NB4 (cell line): ENCODE measurements around the gene ABHD12.

Experiments
- DNase-seq: peaks from one replicate; pipeline ENCODE4 v3.0.0; 2010; ENCODE audit warnings: low read depth
- H3K4me3 ChIP-seq: one replicate; pipeline ENCODE4 v1.5.1; 2011; ENCODE audit warnings: mild to moderate bottlenecking, low read depth, low read length, moderate library complexity
- MYC ChIP-seq: IDR thresholded peaks from 2 replicates; pipeline ENCODE4 v1.6.1; 2011; ENCODE audit warnings: low read depth, low read length
- POLR2A ChIP-seq: IDR thresholded peaks from 2 replicates; pipeline ENCODE4 v1.6.1; 2011; ENCODE audit warnings: mild to moderate bottlenecking; ENCODE audit not compliant: insufficient read length; ENCODE audit errors: extremely low read depth
- TF ChIP-seq, protein P1 (sequence below): IDR thresholded peaks from 2 replicates; pipeline ENCODE4 v1.6.1; 2011; ENCODE audit warnings: low read depth, low read length
- TF ChIP-seq, protein P2 (sequence below): IDR thresholded peaks from one replicate; pipeline ENCODE4 v1.5.1; 2012; ENCODE audit warnings: low read depth, low read length

The ABHD12 gene

DNA sequence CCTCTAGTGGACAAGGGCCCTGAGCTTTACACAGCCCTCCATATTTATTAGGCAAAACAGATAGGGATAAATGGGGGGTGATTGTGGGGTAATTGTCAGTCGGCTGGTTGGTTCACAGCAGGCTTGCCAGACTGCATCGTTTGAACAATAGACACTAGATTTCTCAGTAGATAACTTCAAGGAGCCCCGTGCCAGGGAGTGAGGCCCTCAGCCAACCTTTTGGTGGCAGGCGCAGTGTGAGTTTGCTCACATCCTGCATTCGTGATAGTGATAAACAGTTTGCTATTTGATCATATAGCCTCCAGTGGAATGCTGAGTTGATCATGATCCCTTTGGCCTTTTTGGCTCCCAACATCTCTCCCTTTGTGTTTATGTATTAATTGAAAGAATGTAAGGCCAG is 3.6 kb upstream of the ABHD12 start:
- DNase-seq: no peak
- TF ChIP-seq, protein P1, sequence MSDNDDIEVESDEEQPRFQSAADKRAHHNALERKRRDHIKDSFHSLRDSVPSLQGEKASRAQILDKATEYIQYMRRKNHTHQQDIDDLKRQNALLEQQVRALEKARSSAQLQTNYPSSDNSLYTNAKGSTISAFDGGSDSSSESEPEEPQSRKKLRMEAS: no peak
- TF ChIP-seq MYC: no peak
- TF ChIP-seq POLR2A: no peak
- TF ChIP-seq, protein P2, sequence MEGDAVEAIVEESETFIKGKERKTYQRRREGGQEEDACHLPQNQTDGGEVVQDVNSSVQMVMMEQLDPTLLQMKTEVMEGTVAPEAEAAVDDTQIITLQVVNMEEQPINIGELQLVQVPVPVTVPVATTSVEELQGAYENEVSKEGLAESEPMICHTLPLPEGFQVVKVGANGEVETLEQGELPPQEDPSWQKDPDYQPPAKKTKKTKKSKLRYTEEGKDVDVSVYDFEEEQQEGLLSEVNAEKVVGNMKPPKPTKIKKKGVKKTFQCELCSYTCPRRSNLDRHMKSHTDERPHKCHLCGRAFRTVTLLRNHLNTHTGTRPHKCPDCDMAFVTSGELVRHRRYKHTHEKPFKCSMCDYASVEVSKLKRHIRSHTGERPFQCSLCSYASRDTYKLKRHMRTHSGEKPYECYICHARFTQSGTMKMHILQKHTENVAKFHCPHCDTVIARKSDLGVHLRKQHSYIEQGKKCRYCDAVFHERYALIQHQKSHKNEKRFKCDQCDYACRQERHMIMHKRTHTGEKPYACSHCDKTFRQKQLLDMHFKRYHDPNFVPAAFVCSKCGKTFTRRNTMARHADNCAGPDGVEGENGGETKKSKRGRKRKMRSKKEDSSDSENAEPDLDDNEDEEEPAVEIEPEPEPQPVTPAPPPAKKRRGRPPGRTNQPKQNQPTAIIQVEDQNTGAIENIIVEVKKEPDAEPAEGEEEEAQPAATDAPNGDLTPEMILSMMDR: no peak
- H3K4me3 ChIP-seq: no peak overlapping the region

DNA sequence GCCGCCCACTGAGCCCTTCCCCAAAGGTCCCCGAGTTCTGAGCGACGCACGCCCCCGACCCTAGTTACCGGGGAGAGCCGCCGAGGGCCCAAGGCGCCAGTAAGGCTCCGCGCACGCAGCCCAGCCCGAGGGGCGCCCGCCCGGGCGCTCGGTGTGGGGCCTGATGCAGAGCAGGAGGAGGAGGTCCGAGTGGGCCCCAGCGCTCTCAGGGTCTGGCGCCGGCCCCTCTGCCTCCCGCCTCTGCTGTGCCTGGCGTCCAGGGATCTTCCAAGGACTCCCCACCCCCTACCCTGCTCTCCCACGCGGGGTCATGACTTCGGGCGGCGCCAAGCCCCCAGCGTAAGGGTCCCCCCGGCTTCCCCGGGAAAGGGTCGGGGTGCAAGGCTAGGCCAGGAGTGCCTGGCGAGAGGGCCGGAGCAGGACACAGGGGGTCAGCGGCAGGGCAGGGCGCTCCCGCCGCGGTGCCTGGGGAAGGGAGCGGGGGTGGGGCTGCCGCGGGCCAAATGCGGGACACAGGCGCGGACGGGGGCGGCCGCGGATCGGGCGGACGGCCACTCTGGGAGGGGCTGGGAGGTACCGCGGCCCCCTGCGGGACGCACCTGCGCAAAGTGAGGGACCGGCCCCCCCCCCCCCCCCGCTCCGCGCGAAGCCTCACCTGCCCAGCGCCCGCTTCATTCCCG is 637 bp downstream of the ABHD12 start:
- peak overlapping the region; percentile 67 for H3K4me3 ChIP-seq
- TF ChIP-seq, protein P1: no peak
- TF ChIP-seq, protein P2: no peak
- TF ChIP-seq POLR2A (no peak), MYC (no peak)
- peak; percentile 54 for DNase-seq

DNA sequence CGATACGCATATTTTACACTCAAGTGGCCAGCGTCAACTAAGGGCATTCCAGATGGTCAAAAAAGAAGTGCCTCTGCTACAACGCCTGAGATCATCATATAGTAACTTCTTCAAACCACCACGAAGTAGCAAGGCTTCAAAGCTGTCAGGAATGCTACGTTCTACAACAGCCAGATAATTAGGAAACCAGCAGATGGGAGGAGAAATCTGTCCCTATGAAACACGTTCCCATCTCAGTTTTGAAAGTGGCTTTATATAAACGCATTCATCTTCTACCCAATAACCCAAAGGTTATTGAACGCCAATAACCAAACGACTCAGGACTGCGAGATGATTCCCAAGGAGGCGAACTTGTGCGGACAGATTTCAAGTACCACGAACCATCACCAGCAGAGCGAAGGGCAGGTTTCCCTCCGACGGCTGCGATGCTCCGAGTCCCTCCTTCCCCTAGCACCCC is 1.2 kb downstream of the ABHD12 start:
- peak overlapping the region; percentile 67 for H3K4me3 ChIP-seq
- TF ChIP-seq, protein P2: no peak
- TF ChIP-seq, protein P1: no peak
- TF ChIP-seq POLR2A: no peak
- TF ChIP-seq MYC: no peak

DNA sequence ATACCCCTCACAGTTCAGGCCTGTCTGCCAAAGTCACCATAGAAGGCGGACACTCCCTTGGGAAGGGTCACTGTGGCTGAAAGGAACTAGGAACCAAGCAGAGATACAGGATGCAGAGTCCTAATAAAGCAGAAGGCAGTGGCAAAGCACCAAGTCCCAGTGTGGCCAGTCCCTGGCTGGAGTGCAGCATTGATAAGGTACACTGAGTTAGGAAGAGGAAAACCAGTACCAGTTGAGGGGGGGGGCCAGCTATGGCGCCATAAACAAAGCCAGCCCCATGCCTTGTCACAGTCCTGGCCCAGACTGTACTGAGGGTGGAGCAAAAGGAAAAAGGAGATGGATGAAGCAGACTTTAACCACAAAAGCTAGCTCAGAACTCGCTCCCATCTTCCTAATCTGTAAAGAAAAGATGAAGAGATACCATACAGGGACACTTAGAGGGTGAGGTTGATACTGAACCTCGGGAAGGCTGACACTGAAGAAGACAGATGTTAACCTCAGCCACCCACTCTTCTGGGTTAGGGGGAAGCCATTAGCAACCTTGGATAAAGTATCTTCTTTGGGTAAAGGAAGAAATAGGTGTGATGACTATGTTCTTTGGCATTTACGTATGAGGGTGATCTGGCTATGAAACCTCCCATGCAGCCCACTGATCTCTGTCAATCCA is 7.8 kb downstream of the ABHD12 start:
- no peak overlapping the region for H3K4me3 ChIP-seq
- no peak for DNase-seq
- TF ChIP-seq, protein P2: no peak
- TF ChIP-seq POLR2A: no peak

More for the DNA sequence above, 1.2 kb downstream of the ABHD12 start:
- DNase-seq: no peak

DNA sequence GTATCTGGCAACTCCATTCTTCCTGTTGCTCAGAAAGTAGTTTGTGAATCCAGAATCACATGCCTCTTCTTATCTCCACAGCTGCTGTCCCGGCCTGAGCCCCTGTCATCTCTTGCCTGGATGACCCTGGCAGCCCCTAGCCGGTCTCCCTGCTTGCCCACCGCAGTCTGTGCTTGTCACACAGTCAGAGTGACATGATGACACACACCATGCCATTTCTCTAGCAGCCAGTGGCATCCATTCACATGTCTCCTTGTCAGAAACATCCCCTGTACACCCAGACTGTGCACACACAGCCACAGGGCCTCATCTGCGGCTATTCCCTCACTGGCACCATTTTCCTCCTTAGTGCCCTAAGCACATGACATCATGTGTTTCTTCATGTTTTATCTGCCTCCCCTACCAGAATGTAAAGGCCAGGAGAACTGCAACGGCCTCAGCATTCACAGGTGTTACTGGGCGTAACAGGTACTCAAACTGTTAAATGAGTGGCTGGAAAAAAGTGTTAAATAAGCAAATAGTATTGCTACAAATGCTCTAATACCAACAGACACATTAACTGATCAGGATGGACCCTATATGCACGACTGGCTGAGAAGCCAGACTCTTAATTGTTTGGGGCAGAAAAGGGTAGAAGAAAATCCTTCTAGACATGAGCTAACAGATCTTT is 9.6 kb downstream of the ABHD12 start:
- H3K4me3 ChIP-seq: no peak overlapping the region
- TF ChIP-seq POLR2A (no peak), MYC (no peak)
- TF ChIP-seq, protein P2: no peak
- TF ChIP-seq, protein P1: no peak
- DNase-seq: no peak
